IPS-11a (cell line): ENCODE measurements around the gene CCDC146.
"Not testable (repeated sequence)": the region's sequence is repeated elsewhere in the genome, so short reads cannot be mapped to it uniquely, and the experiment has no call there.

Experiments
- H3K4me3 ChIP-seq: one replicate; pipeline ENCODE4 v1.5.1; 2013; ENCODE audit warnings: low read depth, low read length, control low read depth

Gene CCDC146

GRCh38 chr7:77152232-77152631, 29.8 kb downstream of the CCDC146 start:
- not testable (repeated sequence) for H3K4me3 ChIP-seq

- H3K4me3 ChIP-seq = not testable (repeated sequence)
Measured at GRCh38 chr7:77154917-77155464, 32.6 kb downstream of the CCDC146 start.

- not testable (repeated sequence) for H3K4me3 ChIP-seq
Measured at GRCh38 chr7:77155601-77156377, 33.4 kb downstream of the CCDC146 start.

- not testable (repeated sequence) for H3K4me3 ChIP-seq
Measured at GRCh38 chr7:77157034-77157433, 34.6 kb downstream of the CCDC146 start.

GRCh38 chr7:77157446-77157845, 35.0 kb downstream of the CCDC146 start:
- no peak overlapping the region for H3K4me3 ChIP-seq

- H3K4me3 ChIP-seq = not testable (repeated sequence)
Measured at GRCh38 chr7:77171073-77171472, 48.7 kb downstream of the CCDC146 start.

- not testable (repeated sequence) for H3K4me3 ChIP-seq
Measured at GRCh38 chr7:77172437-77173172, 50.2 kb downstream of the CCDC146 start.

GRCh38 chr7:77174418-77174817, 52.0 kb downstream of the CCDC146 start:
- H3K4me3 ChIP-seq = not testable (repeated sequence)

GRCh38 chr7:77175274-77175800, 52.9 kb downstream of the CCDC146 start:
- not testable (repeated sequence) for H3K4me3 ChIP-seq

- H3K4me3 ChIP-seq = not testable (repeated sequence)
Measured at GRCh38 chr7:77177321-77177904, 55.0 kb downstream of the CCDC146 start.

- H3K4me3 ChIP-seq = not testable (repeated sequence)
Measured at GRCh38 chr7:77178024-77178423, 55.6 kb downstream of the CCDC146 start.

GRCh38 chr7:77181015-77181595, 58.7 kb downstream of the CCDC146 start:
- no peak overlapping the region for H3K4me3 ChIP-seq

GRCh38 chr7:77181734-77182133, 59.3 kb downstream of the CCDC146 start:
- no peak overlapping the region for H3K4me3 ChIP-seq

- H3K4me3 ChIP-seq = no peak overlapping the region
Measured at GRCh38 chr7:77182261-77182660, 59.8 kb downstream of the CCDC146 start.

- H3K4me3 ChIP-seq = no peak overlapping the region
Measured at GRCh38 chr7:77184463-77184862, 62.0 kb downstream of the CCDC146 start.

- H3K4me3 ChIP-seq = no peak overlapping the region
Measured at GRCh38 chr7:77184990-77185389, 62.6 kb downstream of the CCDC146 start.

- no peak overlapping the region for H3K4me3 ChIP-seq
Measured at GRCh38 chr7:77185866-77186265, 63.5 kb downstream of the CCDC146 start.

GRCh38 chr7:77188731-77189437, 66.5 kb downstream of the CCDC146 start:
- no peak overlapping the region for H3K4me3 ChIP-seq

GRCh38 chr7:77197141-77197540, 74.7 kb downstream of the CCDC146 start:
- no peak overlapping the region for H3K4me3 ChIP-seq
